HG03442 (cell line): ENCODE data around the gene RGSL1.
"Not testable (repeated sequence)": the region's sequence is repeated elsewhere in the genome, so short reads cannot be mapped to it uniquely, and the experiment has no call there.

Experiments used
- ATAC-seq: cut with Tn5 transposase; IDR thresholded peaks from one replicate; pipeline ENCODE4 v1.9.1; 2021; ENCODE audit warnings: mild to moderate bottlenecking, moderate library complexity; ENCODE audit not compliant: unreplicated experiment

RGSL1 gene

DNA sequence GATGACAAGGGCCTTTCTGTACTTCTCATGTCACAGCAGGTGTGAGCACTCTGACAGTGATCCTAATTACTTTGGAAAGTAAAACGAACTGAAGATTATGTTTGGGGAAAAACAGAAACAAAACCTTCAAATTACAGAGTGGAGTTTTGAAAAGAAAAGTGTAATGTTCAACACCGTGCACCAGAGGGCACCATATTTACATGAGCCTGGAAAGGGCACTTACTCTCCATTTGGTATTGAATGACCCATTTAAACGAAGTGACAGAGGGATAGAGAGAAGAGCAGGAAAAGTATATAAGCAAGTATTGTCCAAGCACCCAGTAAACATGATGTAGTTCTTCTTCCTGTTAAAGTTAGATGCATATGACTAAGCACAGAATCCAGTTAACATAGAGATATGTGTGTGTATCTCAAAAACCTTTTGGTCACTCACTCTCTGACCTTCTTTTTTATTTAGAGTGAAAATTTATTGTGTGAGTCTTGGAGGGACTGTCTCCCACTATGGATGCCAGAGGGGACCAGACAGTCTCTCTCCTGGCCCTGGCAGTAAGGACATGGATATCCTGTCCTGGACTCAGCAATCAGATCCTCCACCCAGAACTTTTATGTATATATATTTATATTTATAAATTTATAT, 3.8 kb upstream of the RGSL1 start:
- ATAC-seq, result no peak

DNA sequence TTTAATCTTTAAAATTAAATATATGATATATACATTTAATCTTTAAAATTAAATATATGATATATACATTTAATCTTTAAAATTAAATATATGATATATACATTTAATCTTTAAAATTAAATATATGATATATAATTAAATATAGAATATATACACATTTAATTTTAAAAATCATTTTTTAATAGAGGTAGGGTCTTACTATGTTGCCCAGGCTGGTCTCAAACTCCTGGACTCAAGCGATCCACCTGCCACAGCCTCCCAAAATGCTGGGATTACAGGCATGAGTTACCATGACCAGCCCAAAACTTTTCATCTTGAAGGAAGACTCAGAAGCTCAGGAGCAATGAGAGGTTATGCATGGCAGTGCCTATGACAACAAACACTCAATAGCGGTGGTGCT, 2.8 kb upstream of the RGSL1 start:
- not testable (repeated sequence) for ATAC-seq

DNA sequence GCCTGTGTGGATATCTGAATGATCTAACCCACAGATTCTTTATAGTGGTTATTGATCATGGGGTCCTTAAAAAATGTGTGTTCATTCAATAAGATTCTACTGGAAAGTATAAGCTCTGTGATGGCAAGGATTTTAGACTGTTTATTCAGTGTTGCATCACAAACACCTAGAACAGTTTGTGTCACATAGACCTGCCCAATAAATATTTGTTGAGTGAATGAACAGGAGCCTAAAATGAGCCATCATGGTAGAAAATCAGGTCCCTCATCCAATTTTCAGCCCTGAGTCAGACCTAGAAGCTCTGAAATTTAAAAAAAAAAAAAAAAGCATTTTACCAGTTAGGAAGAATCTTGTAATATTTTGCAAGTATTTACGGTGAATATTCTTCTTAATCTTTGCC, 2.3 kb upstream of the RGSL1 start:
- ATAC-seq, result no peak

DNA sequence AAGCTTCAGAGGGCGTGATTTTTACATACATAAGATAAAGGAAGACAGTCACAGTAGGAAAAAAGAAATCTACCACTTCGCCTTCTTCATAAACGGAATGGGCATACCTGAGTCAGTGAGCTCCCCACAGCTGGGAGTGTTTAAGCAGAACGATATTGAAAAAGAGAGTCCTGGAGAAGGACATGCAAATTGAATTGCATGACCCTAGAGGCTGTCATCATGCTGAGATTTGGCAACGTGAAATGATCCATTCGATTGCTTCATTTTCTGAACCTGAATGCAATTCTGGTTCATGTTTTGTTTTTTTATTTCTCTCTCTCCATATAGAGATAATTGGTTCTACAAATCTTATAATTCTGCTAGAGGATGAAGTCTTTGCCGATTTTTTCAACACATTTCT, 3.7 kb downstream of the RGSL1 start:
- no peak for ATAC-seq

DNA sequence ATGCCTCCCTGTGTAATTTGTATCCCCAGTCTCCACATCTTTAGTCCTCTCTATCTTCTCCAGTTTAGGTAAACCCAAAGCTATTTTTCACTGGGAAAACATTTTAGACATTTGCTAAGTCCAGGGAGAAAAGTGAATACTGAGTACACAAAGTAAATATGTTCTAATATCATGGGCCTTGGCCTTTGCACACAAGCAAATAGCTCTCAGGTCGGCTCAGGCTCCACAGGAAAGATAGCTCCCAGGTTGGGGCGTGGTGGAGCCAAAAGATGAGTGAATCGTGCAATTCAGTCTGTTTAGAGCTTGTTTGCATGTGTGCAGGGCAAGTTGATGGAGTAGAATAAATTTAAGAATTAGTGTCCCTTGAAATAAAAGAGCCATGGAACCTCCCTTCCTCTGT, 7.9 kb downstream of the RGSL1 start:
- ATAC-seq, result no peak

DNA sequence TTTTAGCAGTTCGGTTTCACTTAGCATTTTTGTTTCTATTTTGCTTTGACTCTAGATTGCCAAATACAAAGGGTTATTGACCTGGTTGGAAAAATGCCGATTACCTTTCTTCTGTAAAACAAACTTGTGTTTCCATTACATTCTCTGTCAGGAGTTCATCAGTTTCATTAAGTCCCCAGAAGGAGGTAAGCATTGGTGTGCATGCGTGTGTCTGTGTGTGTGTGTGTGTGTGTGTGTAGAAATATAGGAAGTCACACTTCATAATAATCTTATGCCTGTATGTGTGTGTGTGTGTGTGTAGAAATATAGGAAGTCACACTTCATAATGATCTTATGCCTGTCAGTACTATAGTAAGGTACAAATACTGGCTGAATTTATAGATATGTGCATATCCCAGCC, 10.0 kb downstream of the RGSL1 start:
- no peak for ATAC-seq

DNA sequence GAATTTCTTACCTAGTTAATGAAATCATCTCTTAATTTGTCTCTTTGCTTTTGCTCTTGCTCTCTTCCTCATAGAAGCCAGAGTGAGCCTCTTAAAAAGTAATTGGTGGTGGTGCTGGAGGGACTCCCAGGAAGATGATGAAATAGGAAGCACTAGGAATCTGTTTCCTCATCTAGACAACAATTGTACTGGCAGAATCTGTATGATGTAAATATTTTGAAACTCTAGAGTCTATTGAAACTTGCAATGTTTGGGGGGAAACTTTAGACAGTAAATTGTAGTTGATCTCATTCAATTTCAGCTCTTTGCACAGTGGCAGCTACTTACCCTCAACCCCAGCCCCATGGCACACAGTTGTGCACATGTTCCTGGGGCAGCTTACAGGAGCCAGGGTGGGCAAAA, 10.6 kb downstream of the RGSL1 start:
- no peak for ATAC-seq

DNA sequence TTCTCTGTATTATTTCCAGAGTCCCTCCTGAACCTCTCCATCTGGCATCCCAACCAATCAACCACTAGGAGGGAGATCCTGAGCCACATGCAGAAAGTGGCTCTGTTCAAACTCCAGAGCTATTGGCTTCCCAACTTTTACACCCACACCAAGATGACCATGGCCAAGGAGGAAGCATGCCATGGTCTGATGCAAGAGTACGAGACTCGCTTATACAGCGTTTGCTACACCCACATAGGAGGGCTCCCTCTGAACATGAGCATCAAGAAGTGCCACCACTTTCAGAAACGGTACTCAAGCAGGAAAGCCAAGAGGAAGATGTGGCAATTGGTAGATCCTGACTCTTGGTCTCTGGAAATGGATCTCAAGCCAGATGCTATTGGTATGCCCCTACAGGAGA, 23.6 kb downstream of the RGSL1 start:
- no peak for ATAC-seq

DNA sequence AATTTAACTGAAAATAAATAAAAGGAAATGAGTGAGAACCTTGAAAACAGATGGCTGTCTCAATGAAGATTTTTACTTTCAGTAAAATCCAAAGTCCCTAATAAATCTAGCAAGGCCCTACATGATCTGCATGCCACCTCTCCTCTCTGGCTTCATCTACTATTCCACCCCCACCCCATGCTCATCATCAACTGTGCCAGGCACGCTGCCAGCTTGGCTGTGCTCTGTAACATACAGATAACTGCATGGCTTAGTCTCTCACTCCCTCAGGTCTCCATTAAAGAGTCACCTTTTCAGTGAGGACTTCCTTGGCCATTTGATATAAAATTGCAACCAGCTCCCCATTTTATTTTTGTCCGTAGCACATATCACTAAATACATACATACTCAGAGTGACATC, 26.7 kb downstream of the RGSL1 start:
- ATAC-seq, result no peak

DNA sequence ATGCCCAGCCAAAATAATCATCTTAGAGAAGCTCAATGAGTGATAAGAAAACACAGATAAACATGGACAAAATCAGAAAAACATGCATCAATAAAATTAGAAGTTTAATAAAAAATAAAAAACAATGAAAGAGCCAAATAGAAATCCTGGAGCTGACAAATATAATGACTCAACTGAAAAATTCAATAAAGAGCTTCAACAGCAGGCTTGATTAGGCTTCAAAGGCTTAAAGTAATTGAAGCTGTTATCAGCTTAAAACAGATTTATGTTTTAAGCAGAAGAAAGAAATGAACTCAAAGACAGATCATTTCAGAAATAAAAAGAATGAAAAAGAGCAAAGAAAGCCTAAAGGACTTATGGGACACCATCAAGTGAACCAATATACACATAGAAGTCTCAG, 28.3 kb downstream of the RGSL1 start:
- ATAC-seq, result no peak

DNA sequence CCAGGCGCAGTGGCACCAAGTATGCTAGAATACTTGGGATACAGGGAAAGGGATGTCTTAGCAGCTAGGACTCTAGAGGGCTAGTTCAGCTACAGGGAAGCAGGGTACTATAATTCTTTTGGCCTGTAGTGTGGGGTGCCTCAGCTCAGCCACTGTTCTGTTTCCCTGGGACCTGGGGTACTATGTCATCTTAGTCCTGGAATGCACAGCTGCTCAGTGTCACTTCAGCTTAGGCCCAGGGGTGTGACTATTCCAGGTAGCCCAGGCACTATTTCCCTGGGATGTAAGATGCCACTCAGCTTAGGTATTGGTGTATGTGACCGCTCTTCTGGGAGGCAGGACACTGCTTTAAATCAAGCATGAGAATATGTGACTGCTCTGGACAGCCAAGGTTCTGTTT, 34.1 kb downstream of the RGSL1 start:
- no peak for ATAC-seq

DNA sequence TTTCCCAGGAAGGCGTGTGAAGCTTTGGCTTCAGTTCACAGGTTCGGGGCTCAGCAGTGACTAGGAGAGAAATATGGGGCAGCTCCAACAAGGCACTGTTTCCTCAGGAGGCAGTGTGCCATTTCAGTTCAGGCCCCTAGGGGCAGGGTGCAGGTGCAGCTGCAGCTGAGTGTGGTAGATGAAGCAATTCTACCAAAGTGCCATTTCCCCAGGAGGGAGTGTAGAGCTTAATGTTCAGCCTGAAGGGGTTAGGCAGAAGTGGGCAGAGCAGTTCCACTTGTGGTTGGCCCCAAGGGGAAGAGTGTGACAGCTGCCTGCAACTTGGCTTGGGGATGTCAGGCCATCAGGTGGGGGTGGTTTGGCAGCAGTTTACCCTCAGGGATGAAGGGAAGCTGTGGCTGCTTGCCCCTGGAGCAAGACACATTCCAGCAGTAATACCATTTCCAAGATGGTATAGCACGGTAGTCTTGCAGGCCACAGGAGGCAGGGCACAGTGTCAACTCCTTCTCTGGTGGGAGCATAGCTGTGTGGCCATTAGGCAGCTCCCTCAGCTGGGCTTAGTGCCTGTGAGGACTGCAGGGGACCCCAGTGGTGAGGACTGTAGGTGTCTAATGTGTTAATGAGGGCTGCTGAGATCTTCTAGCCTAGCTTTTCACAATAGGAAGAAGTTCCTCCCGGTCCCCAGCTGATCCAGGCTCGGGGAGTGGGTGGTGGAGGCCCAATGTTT, 34.7 kb downstream of the RGSL1 start:
- ATAC-seq, result peak; percentile 90

DNA sequence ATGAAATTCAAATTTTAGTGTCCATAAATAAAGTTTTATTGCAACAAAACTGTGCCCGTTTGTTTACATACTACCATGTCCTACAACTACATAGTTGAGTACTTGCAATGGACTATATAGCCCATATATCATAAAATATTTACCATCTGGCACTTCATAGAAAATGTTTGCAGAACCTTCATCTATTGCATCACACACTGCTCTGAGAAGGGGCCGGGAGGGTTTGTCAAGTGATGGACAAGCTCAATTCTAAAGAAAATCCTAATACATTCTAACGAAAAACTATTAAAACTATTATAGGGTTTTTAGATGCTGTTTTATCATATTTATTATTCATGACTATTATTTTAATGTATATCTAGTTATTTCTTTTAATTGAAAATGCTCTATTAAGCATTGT, 35.9 kb downstream of the RGSL1 start:
- no peak for ATAC-seq

DNA sequence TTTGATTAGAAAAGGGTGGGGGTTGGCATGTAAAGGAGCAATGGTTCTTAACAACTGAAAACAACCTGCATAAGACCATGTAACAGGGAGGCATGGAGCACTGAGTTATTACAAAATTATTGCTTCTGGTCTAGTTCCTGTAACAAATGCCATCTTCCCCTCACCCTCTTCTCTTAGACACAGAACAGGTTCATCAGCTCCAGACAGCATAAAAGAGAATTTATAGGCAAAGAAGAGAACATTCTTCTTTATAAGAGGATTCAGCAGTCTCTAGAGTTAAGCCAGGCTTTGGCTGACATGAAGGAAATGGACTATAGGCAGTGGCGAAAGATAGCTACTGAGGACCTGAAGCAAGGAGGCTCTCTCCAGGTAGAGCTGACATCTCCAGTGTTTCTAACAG, 38.9 kb downstream of the RGSL1 start:
- ATAC-seq, result no peak

DNA sequence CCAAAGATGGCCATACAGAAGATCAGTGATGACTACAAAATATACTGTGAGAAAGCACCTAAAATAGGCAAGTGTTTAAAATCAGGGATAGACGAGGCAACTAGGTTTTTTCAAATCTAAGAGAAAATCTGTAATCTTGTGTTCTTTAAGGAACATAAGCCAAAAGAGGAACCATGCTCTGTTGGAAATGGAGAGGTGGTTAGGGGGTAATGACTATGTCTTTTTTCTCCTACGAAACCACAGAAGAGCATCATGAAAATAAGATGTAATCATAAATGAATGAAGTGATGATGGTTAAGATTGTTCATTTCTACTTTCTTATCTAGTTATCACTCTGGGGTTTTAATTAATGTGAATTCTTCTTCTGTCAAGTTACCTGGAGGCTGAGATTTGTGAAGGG, 43.1 kb downstream of the RGSL1 start:
- no peak for ATAC-seq

DNA sequence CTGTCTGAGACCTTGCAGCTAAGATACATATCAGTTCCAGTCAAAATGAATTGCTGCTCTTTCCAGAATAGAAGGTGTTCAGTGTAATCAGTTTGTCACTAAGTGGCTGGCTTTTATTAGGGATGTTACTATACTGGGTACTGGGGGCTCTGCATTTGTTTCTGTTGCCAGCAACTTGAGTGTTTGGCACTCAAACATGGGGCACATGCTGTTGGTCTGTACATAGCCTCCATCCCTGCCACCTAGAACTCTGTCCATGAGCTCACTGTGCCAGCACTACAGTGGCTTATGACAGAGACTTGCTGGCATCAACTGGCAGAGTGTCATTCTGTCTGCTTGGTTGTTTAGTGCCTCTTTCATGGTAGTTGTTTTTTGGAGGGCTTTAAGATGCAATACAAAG, 45.1 kb downstream of the RGSL1 start:
- ATAC-seq, result no peak

DNA sequence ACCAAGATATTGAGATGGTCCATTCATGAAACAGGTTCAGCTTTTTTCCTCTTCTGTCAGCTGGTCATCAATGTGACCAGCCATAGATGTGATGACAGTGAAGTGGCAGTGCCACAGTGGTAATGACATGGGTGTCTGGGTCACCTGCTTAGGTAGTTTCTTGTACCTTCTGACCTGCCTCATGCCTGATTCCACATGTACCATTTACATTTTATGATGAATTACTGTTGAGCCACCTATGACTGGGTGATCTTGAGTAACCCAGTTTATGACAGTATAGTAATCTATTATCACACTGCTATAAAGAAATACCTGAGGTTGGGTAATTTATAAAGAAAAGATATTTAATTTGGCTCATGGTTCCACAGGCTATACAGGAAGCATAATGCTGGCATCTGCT, 45.7 kb downstream of the RGSL1 start:
- no peak for ATAC-seq

DNA sequence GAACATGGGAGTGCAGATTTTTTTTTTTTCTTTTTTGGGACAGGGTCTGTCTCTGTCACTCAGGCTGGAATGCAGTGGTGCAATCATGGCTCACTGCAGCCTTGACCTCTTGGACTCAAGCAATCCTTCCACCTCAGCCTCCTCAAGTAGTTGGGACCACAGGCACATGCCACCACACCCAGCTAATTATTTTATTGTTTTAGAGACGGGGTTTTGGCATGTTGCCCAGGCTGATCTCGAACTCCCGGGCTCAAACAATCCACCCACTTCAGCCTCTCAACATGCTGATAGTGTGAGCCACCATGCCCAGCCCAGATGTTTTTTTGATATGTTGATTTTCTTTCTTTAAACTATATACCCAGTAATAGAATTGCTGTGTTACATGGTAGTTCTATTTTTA, 57.7 kb downstream of the RGSL1 start:
- no peak for ATAC-seq

DNA sequence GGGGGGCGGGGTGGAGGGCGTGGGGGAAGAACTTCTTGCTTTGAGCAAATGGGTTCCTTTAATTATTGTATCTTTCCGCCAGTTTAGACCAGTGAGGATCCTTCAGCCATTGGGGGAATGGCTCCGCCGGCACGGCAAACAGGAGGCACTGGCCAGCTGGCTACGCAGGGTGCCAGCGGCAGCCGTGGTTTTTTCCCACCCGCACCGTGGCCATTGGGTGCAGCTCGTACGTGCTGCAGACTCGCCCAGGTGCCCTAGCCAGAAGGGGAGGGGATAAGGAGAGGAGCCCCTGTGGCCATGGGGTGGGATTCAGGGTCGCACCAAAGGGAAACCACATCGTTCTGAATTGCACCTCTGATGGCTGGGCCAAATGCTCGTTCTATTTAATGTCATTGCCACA, 65.6 kb downstream of the RGSL1 start:
- ATAC-seq, result no peak

DNA sequence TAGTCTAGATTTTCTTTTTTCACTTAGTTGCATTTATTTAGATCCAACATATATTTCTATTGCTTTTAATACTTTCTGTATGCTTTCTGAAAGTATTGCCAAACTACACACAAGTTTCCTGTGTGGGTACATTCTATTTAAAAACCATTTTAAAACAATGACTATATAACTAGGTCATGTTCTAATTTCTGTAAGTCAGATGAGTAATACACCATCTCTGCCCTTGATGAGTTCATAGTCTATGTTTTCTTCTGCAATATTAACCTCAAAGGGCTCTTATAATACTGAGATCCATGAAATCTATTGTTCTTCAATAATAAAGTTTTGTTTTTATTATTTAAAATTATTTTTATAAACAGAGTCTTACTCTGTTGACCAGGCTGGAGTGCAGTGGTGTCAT, 70.8 kb downstream of the RGSL1 start:
- no peak for ATAC-seq

DNA sequence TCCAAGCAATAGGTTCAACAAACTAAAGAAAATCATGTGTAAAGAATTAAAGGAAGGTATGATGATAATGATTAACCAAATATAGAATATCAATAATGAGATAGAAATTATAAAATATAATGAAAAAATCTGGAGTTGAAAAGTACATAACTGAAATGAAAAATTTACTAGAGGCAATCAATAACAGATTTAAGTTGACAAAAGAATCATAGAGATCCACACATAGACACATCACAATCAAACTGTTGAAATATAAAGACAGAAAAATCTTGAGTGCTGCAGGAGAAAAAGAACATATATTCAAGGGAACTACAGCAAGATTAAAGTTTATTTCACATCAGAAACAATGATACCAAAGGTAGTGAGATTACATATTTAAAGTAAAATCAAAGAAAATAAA, 75.4 kb downstream of the RGSL1 start:
- ATAC-seq, result no peak

DNA sequence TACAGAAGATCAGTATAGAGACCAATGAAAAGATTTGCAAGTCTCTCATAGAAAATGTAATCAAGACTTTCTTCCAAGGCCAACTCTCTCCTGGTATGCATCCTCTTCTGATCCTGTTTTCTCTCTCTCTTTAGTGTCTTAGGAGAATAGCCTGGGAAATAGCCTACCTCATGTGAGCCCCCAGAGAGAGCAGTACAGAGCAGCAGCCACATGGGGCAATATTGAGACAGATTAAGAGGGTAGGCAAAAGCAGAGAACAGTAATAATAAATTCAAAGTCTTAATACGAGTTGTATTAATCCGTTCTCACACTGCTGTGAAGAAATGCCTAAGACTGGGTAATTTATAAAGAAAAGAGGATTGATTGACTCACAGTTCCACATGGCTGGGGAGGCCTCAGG, 77.7 kb downstream of the RGSL1 start:
- ATAC-seq, result no peak

DNA sequence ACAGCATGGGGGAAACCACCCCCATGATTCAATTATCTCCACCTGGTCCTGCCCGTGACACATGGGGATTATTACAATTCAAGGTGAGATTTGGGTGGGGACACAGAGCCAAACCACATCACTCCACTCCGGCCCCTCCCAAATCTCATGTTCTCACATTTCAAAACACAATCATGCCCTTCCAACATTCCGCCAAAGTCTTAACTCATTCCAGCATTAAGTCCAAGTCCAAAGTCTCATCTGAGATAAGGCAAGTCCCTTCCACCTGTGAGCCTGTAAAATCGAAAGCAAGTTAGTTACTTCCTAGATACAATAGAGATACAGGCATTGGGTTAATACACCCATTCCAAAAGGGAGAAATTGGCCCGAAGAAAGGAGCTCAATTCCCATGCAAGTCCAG, 78.3 kb downstream of the RGSL1 start:
- not testable (repeated sequence) for ATAC-seq
